GM19240 (cell line): ENCODE data around the gene ZNF737.
"Not testable (repeated sequence)": the region's sequence is repeated elsewhere in the genome, so short reads cannot be mapped to it uniquely, and the experiment has no call there.

Source experiments
- DNase-seq: peaks from one replicate; pipeline ENCODE4 v3.0.0; 2011; ENCODE audit warnings: low spot score; ENCODE audit not compliant: insufficient read length

Gene ZNF737

GRCh38 chr19:20565321-20566018 lies at the start of gene ZNF737:
Gene ZNF737, minus strand, starts transcription at chr19:20565781. Its CDS starts 141 bp downstream, at chr19:20565640.
- DNase-seq, result peak; percentile 70

- not testable (repeated sequence) for DNase-seq
These were observed 49.4 kb upstream of the ZNF737 start for GRCh38 chr19:20614971-20615370.

- DNase-seq, result no peak
These were observed 47.2 kb upstream of the ZNF737 start for GRCh38 chr19:20612711-20613316.

GRCh38 chr19:20611866-20612265 lies 46.3 kb upstream of the ZNF737 start:
- no peak for DNase-seq

GRCh38 chr19:20607943-20608342 lies 42.4 kb upstream of the ZNF737 start:
- DNase-seq, result no peak

- no peak for DNase-seq
These were observed 7.0 kb downstream of the ZNF737 start for GRCh38 chr19:20558571-20558970.

GRCh38 chr19:20558011-20558410 lies 7.6 kb downstream of the ZNF737 start:
- DNase-seq, result no peak

GRCh38 chr19:20544667-20545333 lies 20.8 kb downstream of the ZNF737 start:
- DNase-seq, result not testable (repeated sequence)

GRCh38 chr19:20530303-20530702 lies 35.3 kb downstream of the ZNF737 start:
- not testable (repeated sequence) for DNase-seq

- DNase-seq, result no peak
These were observed 52.2 kb downstream of the ZNF737 start for GRCh38 chr19:20513189-20513904.

GRCh38 chr19:20503476-20503875 lies 62.1 kb downstream of the ZNF737 start:
- no peak for DNase-seq
